ENCODE data around the gene RHBDF1.

- TF ChIP-seq KDM1A (IDR thresholded peaks at IDR 0.05; ENCODE audit: borderline replicate concordance): no peak
- TF ChIP-seq, protein P1, sequence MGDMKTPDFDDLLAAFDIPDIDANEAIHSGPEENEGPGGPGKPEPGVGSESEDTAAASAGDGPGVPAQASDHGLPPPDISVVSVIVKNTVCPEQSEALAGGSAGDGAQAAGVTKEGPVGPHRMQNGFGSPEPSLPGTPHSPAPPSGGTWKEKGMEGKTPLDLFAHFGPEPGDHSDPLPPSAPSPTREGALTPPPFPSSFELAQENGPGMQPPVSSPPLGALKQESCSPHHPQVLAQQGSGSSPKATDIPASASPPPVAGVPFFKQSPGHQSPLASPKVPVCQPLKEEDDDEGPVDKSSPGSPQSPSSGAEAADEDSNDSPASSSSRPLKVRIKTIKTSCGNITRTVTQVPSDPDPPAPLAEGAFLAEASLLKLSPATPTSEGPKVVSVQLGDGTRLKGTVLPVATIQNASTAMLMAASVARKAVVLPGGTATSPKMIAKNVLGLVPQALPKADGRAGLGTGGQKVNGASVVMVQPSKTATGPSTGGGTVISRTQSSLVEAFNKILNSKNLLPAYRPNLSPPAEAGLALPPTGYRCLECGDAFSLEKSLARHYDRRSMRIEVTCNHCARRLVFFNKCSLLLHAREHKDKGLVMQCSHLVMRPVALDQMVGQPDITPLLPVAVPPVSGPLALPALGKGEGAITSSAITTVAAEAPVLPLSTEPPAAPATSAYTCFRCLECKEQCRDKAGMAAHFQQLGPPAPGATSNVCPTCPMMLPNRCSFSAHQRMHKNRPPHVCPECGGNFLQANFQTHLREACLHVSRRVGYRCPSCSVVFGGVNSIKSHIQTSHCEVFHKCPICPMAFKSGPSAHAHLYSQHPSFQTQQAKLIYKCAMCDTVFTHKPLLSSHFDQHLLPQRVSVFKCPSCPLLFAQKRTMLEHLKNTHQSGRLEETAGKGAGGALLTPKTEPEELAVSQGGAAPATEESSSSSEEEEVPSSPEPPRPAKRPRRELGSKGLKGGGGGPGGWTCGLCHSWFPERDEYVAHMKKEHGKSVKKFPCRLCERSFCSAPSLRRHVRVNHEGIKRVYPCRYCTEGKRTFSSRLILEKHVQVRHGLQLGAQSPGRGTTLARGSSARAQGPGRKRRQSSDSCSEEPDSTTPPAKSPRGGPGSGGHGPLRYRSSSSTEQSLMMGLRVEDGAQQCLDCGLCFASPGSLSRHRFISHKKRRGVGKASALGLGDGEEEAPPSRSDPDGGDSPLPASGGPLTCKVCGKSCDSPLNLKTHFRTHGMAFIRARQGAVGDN (IDR thresholded peaks at IDR 0.05): no peak
- TF ChIP-seq NR2C2 (IDR thresholded peaks at IDR 0.05; ENCODE audit: borderline replicate concordance, control insufficient read depth, insufficient read length, low read depth): no peak
- TF ChIP-seq, protein P2, sequence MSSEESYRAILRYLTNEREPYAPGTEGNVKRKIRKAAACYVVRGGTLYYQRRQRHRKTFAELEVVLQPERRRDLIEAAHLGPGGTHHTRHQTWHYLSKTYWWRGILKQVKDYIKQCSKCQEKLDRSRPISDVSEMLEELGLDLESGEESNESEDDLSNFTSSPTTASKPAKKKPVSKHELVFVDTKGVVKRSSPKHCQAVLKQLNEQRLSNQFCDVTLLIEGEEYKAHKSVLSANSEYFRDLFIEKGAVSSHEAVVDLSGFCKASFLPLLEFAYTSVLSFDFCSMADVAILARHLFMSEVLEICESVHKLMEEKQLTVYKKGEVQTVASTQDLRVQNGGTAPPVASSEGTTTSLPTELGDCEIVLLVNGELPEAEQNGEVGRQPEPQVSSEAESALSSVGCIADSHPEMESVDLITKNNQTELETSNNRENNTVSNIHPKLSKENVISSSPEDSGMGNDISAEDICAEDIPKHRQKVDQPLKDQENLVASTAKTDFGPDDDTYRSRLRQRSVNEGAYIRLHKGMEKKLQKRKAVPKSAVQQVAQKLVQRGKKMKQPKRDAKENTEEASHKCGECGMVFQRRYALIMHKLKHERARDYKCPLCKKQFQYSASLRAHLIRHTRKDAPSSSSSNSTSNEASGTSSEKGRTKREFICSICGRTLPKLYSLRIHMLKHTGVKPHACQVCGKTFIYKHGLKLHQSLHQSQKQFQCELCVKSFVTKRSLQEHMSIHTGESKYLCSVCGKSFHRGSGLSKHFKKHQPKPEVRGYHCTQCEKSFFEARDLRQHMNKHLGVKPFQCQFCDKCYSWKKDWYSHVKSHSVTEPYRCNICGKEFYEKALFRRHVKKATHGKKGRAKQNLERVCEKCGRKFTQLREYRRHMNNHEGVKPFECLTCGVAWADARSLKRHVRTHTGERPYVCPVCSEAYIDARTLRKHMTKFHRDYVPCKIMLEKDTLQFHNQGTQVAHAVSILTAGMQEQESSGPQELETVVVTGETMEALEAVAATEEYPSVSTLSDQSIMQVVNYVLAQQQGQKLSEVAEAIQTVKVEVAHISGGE (CRISPR knock-in tag; IDR thresholded peaks at IDR 0.05): no peak
Observed at GRCh38 chr16:104928-105327, 32.5 kb upstream of the RHBDF1 start.
